Neutrophil (primary cell): ENCODE measurements around the gene GRK1.

Source experiments
- H3K27ac ChIP-seq: fragments of 200-600 bp; sonication (generic); 2 replicates; pipeline ENCODE4 v1.5.1; 2016; ENCODE audit warnings: mild to moderate bottlenecking, moderate library complexity
- H3K27me3 ChIP-seq: fragments of 200-600 bp; sonication (generic); 2 replicates; pipeline ENCODE4 v1.6.0; 2016; ENCODE audit warnings: mild to moderate bottlenecking
- H3K36me3 ChIP-seq: fragments of 200-600 bp; sonication (generic); 2 replicates; pipeline ENCODE4 v1.5.1; 2017
- H3K4me1 ChIP-seq, 2 experiments: fragments of 200-600 bp in 1 of 2; sonication (generic) in 1 of 2; 1 replicate in 1 of 2; 2 replicates in 1 of 2; pipeline versions ENCODE4 v1.5.1 to v1.6.1; 2013 to 2016; ENCODE audit warnings: low read depth in 1 of 2, low read length in 1 of 2, mild to moderate bottlenecking in 1 of 2, moderate library complexity in 1 of 2; ENCODE audit not compliant: control insufficient read depth in 1 of 2, insufficient read depth in 1 of 2
- H3K4me3 ChIP-seq, 2 experiments: fragments of 200-600 bp in 1 of 2; sonication (generic) in 1 of 2; 1 replicate in 1 of 2; 2 replicates in 1 of 2; pipeline ENCODE4 v1.5.1; 2013 to 2016; ENCODE audit warnings: low read depth in 1 of 2, low read length in 1 of 2, mild to moderate bottlenecking in 1 of 2, moderate library complexity in 1 of 2
- H3K9me3 ChIP-seq: fragments of 200-600 bp; sonication (generic); 2 replicates; pipeline ENCODE4 v1.5.1; 2016
- TF ChIP-seq, protein P1 (sequence below): fragments of 200-600 bp; sonication (generic); IDR thresholded peaks from 2 replicates; pipeline ENCODE4 v1.5.1; 2016; ENCODE audit warnings: antibody characterized with exemption

Gene GRK1

DNA sequence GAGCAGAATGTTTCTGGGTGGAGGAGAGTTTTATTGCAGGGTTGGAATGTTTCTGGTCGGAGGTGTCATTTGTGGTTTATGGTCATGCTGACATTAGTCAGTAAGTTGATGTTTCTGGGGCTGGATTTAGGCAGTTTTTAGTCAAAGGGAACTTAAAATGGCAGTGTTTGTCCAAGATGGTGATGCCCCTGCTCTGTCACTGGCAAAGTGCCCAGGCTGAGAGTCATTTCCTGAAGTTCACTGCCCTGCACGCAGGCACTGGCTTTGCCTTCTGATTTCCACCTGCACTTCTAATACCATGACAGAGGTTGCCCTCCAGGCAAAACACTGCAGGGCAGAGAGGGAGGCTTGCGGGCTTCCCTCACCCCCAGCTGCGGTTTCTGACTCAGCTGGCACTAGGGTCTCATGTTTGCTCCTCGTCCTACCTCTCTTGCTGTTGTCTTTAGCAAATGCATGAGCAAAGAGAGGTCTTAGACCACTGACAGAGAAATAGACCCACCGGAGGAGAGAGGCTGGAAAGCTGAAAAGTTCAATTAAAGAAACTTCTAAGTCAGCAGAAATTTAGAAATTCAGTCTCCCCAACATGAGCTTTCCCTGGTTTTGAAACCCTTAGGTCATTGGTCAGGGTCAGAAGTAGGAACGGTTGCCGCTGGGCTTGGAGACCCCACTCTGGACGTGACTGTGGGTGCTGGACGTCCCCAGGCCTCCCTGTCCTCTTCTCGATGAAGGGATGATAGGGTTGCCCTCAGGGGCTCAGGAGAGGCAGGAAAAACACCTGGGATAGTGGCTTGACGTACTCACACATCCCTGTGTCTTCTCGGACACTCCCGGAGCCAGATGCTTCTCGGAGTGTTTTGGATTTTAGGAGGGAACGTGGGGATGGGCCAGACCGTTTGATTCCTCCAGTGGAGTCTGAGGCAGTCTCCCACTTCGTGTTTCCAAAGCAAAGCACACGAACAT lies 118.3 kb downstream of the GRK1 start:
- H3K9me3 ChIP-seq = no peaks in the 10 kb centered on the region
- H3K36me3 ChIP-seq = no peaks in the 10 kb centered on the region
- TF ChIP-seq, protein P1, sequence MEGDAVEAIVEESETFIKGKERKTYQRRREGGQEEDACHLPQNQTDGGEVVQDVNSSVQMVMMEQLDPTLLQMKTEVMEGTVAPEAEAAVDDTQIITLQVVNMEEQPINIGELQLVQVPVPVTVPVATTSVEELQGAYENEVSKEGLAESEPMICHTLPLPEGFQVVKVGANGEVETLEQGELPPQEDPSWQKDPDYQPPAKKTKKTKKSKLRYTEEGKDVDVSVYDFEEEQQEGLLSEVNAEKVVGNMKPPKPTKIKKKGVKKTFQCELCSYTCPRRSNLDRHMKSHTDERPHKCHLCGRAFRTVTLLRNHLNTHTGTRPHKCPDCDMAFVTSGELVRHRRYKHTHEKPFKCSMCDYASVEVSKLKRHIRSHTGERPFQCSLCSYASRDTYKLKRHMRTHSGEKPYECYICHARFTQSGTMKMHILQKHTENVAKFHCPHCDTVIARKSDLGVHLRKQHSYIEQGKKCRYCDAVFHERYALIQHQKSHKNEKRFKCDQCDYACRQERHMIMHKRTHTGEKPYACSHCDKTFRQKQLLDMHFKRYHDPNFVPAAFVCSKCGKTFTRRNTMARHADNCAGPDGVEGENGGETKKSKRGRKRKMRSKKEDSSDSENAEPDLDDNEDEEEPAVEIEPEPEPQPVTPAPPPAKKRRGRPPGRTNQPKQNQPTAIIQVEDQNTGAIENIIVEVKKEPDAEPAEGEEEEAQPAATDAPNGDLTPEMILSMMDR = no peak
- no peak overlapping the region for H3K4me3 ChIP-seq
- no peaks in the 10 kb centered on the region for H3K4me1 ChIP-seq
- H3K27ac ChIP-seq = no peak overlapping the region
- peaks cover 6% of the 10 kb centered on the region for H3K27me3 ChIP-seq

DNA sequence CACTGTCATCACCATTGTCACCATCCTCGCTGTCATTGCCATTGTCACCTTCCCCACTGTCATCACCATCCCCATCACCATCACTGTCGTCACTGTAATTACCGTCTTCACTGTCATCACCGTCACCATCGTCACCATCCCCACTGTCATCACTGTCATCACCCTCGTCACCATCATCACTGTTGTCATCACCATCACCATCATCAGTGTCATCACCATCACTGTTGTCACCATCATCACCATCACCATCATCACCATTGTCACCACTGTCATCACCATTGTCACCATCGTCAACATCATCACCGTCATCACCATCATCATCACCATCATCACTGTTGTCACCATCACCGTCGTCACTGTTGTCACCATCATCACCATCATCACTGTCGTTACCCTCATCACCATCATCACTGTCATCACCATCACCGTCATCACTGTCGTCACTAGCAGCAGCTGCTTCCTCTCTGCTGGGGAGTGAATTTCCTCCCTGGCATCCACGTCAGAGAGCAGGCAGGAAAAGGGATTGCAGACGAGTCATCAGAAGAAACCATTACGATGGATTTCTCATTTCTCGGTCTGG lies 119.3 kb downstream of the GRK1 start:
- H3K27ac ChIP-seq = no peak overlapping the region

More for the DNA sequence above, 119.3 kb downstream of the GRK1 start:
- TF ChIP-seq, protein P1 = no peak
- H3K9me3 ChIP-seq = no peaks in the 10 kb centered on the region
- peaks cover 6% of the 10 kb centered on the region for H3K27me3 ChIP-seq
- no peaks in the 10 kb centered on the region for H3K36me3 ChIP-seq
- H3K4me3 ChIP-seq = no peak overlapping the region
- H3K4me1 ChIP-seq = no peaks in the 10 kb centered on the region
